Neural cell (in vitro differentiated cells): ENCODE data around the gene FRS3. TPM values are rescaled to one million over a fixed set of nuclear protein-coding genes. Genes with fewer than 3 reads are reported as not detected.

Experiments used
- H2AFZ ChIP-seq: fragments of 200-600, 300-800 bp; sonication (generic), shearing (Covaris generic); 2 replicates; pipeline ENCODE4 v1.6.0; 2014; ENCODE audit warnings: low read depth, mild to moderate bottlenecking, antibody characterized with exemption, low read length, moderate library complexity
- H3F3A ChIP-seq: fragments of 200-600 bp; shearing (Covaris generic); 2 replicates; pipeline ENCODE4 v1.6.1; 2016; ENCODE audit warnings: mild to moderate bottlenecking, moderate library complexity, mixed read lengths, antibody characterized with exemption, low read length; ENCODE audit not compliant: insufficient read depth, poor library complexity, severe bottlenecking
- H3K27ac ChIP-seq: fragments of 200-600, 300-800 bp; sonication (generic), shearing (Covaris generic); 2 replicates; pipeline ENCODE4 v1.5.1; 2014; ENCODE audit warnings: mild to moderate bottlenecking, low read length, moderate library complexity
- H3K27me3 ChIP-seq: fragments of 300-800, 200-600 bp; sonication (generic), shearing (Covaris generic); 2 replicates; pipeline ENCODE4 v1.6.0; 2014; ENCODE audit warnings: mild to moderate bottlenecking, low read depth, low read length, moderate library complexity; ENCODE audit not compliant: insufficient read depth
- H3K36me3 ChIP-seq: fragments of 300-800, 200-600 bp; sonication (generic), shearing (Covaris generic); 2 replicates; pipeline ENCODE4 v1.5.1; 2014; ENCODE audit warnings: mild to moderate bottlenecking, antibody characterized with exemption, low read length, moderate library complexity; ENCODE audit not compliant: insufficient read depth
- H3K4me2 ChIP-seq: fragments of 300-800, 200-600 bp; sonication (generic), shearing (Covaris generic); 2 replicates; pipeline ENCODE4 v1.6.0; 2014; ENCODE audit warnings: mild to moderate bottlenecking, low read length
- H3K4me3 ChIP-seq: fragments of 300-800, 200-600 bp; sonication (generic), shearing (Covaris generic); 2 replicates; pipeline ENCODE4 v1.5.1; 2014; ENCODE audit warnings: mild to moderate bottlenecking, low read length, moderate library complexity
- H3K79me2 ChIP-seq: fragments of 200-600 bp; shearing (Covaris generic); replicated peaks from 2 replicates; pipeline ENCODE4 v1.6.0; 2014; ENCODE audit warnings: mild to moderate bottlenecking, low read length, moderate library complexity; ENCODE audit not compliant: insufficient read depth
- H3K9ac ChIP-seq: fragments of 300-800, 200-600 bp; sonication (generic), shearing (Covaris generic); 2 replicates; pipeline ENCODE4 v1.6.1; 2016; ENCODE audit warnings: mild to moderate bottlenecking, low read length, mixed read lengths
- H3K9me2 ChIP-seq: fragments of 200-600 bp; shearing (Covaris generic); 2 replicates; pipeline ENCODE4 v1.6.1; 2016; ENCODE audit warnings: mild to moderate bottlenecking, low read length, mixed read lengths; ENCODE audit not compliant: insufficient read depth
- H3K9me3 ChIP-seq: fragments of 200-600, 300-800 bp; sonication (generic), shearing (Covaris generic); 2 replicates; pipeline ENCODE4 v1.6.1; 2016; ENCODE audit warnings: mild to moderate bottlenecking, mixed run types, low read length, moderate library complexity, mixed read lengths
- H4K20me1 ChIP-seq: fragments of 200-600 bp; shearing (Covaris generic); 2 replicates; pipeline ENCODE4 v1.6.1; 2016; ENCODE audit warnings: mild to moderate bottlenecking, mixed run types; ENCODE audit not compliant: insufficient read depth
- CTCF ChIP-seq: fragments of 450-650 bp; IDR thresholded peaks from 2 replicates; pipeline ENCODE4 v1.5.1; 2014; ENCODE audit warnings: antibody characterized with exemption, mild to moderate bottlenecking, moderate library complexity; ENCODE audit not compliant: poor library complexity, severe bottlenecking
- EP300 ChIP-seq: fragments of 450-650 bp; conservative IDR thresholded peaks from 2 replicates; pipeline ENCODE4 v1.6.1; 2014; ENCODE audit warnings: antibody characterized with exemption, mild to moderate bottlenecking, moderate library complexity; ENCODE audit not compliant: poor library complexity, severe bottlenecking
- EZH2 ChIP-seq: fragments of 200-600, 300-800 bp; shearing (Covaris generic), sonication (generic); IDR thresholded peaks from 2 replicates; pipeline ENCODE4 v1.6.1; 2014; ENCODE audit warnings: antibody characterized with exemption, low read length, borderline replicate concordance, mild to moderate bottlenecking; ENCODE audit not compliant: insufficient read depth, poor library complexity, severe bottlenecking
- MXI1 ChIP-seq: fragments of 450-650 bp; conservative IDR thresholded peaks from 2 replicates; pipeline ENCODE4 v1.6.1; 2014; ENCODE audit warnings: antibody characterized with exemption, mild to moderate bottlenecking; ENCODE audit not compliant: poor library complexity, severe bottlenecking
- POLR2AphosphoS5 ChIP-seq: IDR thresholded peaks from 2 replicates; pipeline ENCODE4 v1.6.1; 2012
- RAD21 ChIP-seq: fragments of 450-650 bp; conservative IDR thresholded peaks from 2 replicates; pipeline ENCODE4 v1.6.1; 2014; ENCODE audit warnings: antibody characterized with exemption, mild to moderate bottlenecking, moderate library complexity
- REST ChIP-seq: IDR thresholded peaks from 2 replicates; pipeline ENCODE4 v1.6.1; 2012; ENCODE audit warnings: borderline replicate concordance
- SMC3 ChIP-seq: fragments of 450-650 bp; conservative IDR thresholded peaks from 2 replicates; pipeline ENCODE4 v1.6.1; 2014; ENCODE audit warnings: antibody characterized with exemption, mild to moderate bottlenecking, moderate library complexity; ENCODE audit not compliant: poor library complexity
- TAF1 ChIP-seq: IDR thresholded peaks from 2 replicates; pipeline ENCODE4 v1.6.1; 2012; ENCODE audit warnings: low read depth
- polyA plus RNA-seq: library from polyadenylated mRNA; depleted of rRNA; stranded (reverse); fragments of >200 nt; gene quantifications from 2 replicates; pipeline ENCODE4 v1.2.3, GENCODE V29; 2014

Gene FRS3
- polyA plus RNA-seq, 1 donor from 2014 or later = 15.7 TPM

- TF ChIP-seq EP300 (no peak), RAD21 (no peak), POLR2AphosphoS5 (no peak), MXI1 (no peak), TAF1 (no peak), CTCF (no peak), EZH2 (no peak), REST (no peak), SMC3 (no peak)
- Histone ChIP-seq H3K27ac (no peak overlapping the region), H2AFZ (no peak overlapping the region)
Measured at GRCh38 chr6:41733360-41733706, 46.4 kb downstream of the FRS3 start.

GRCh38 chr6:41732591-41733359 lies 46.9 kb downstream of the FRS3 start:
- H3K27ac ChIP-seq = no peak overlapping the region

More at GRCh38 chr6:41733360-41733706, 46.4 kb downstream of the FRS3 start:
- no peak overlapping the region for H3K4me2 ChIP-seq
- no peaks in the 10 kb centered on the region for H4K20me1 ChIP-seq
- peaks cover 22% of the 10 kb centered on the region for H3K27me3 ChIP-seq
- H3K9me2 ChIP-seq = no peaks in the 10 kb centered on the region
- H3K4me3 ChIP-seq = peak overlapping the region; percentile 65
- no peaks in the 10 kb centered on the region for H3K79me2 ChIP-seq
- no peak overlapping the region for H3K9ac ChIP-seq
- no peaks in the 10 kb centered on the region for H3F3A ChIP-seq
- H3K36me3 ChIP-seq = no peaks in the 10 kb centered on the region
- no peaks in the 10 kb centered on the region for H3K9me3 ChIP-seq

More at GRCh38 chr6:41732591-41733359, 46.9 kb downstream of the FRS3 start:
- H3K27me3 ChIP-seq = peaks cover 22% of the 10 kb centered on the region
- H3K9me2 ChIP-seq = no peaks in the 10 kb centered on the region
- H4K20me1 ChIP-seq = no peaks in the 10 kb centered on the region
- H3K4me2 ChIP-seq = no peak overlapping the region
- no peak overlapping the region for H3K4me3 ChIP-seq
- H3K9me3 ChIP-seq = no peaks in the 10 kb centered on the region
- no peaks in the 10 kb centered on the region for H3F3A ChIP-seq
- no peak overlapping the region for H2AFZ ChIP-seq
- TF ChIP-seq SMC3 = no peak
- TF ChIP-seq POLR2AphosphoS5 = no peak
- TF ChIP-seq CTCF = no peak
- TF ChIP-seq RAD21 = no peak
- no peak for TF ChIP-seq MXI1
- TF ChIP-seq EZH2 = no peak
- no peak for TF ChIP-seq TAF1
- no peak for TF ChIP-seq REST
- TF ChIP-seq EP300 = no peak
- H3K79me2 ChIP-seq = no peaks in the 10 kb centered on the region
- no peak overlapping the region for H3K9ac ChIP-seq
- no peaks in the 10 kb centered on the region for H3K36me3 ChIP-seq
